Lower lobe of right lung (tissue), 2 donors: Measurements from ENCODE around the gene TNFRSF13B. TPM values are rescaled to one million over a fixed set of nuclear protein-coding genes. Genes with fewer than 3 reads are reported as not detected.
A peak's percentile ranks its signal among the peaks of the same experiment; 100 is the strongest.
"Not testable (repeated sequence)": the region's sequence is repeated elsewhere in the genome, so short reads cannot be mapped to it uniquely, and the experiment has no call there.

ENCODE experiments used
- ATAC-seq, 2 donors: fragments of 200-7000 bp; cut with Tn5 transposase; one replicate each; pipeline ENCODE4 v1.9.1; 2020 to 2022; ENCODE audit warnings: mild to moderate bottlenecking in 2 of 2, moderate library complexity in 2 of 2
- DNase-seq: peaks from one replicate; pipeline ENCODE4 v3.0.0-alpha.2; 2020
- H3K27ac ChIP-seq: fragments of 200-600 bp; one replicate; pipeline ENCODE4 v1.8.0; 2022
- H3K27me3 ChIP-seq: fragments of 200-600 bp; one replicate; pipeline ENCODE4 v1.8.0; 2022; ENCODE audit warnings: low read depth
- H3K36me3 ChIP-seq: fragments of 200-600 bp; one replicate; pipeline ENCODE4 v1.8.0; 2022; ENCODE audit warnings: mild to moderate bottlenecking
- H3K4me1 ChIP-seq: fragments of 200-600 bp; one replicate; pipeline ENCODE4 v1.8.0; 2022
- H3K4me3 ChIP-seq: fragments of 200-600 bp; one replicate; pipeline ENCODE4 v1.8.0; 2022; ENCODE audit warnings: mild to moderate bottlenecking
- H3K9me3 ChIP-seq: fragments of 200-600 bp; one replicate; pipeline ENCODE4 v1.8.0; 2022
- CTCF ChIP-seq: fragments of 200-600 bp; IDR thresholded peaks from one replicate; pipeline ENCODE4 v1.8.0; 2022; ENCODE audit warnings: antibody characterized with exemption, mild to moderate bottlenecking
- intact Hi-C: fragments of 100-400 bp; cut with DNase I; formaldehyde crosslinking; loops from one replicate; pipeline ENCODE4 v1.11.0; 2022
- total RNA-seq: library from RNA; stranded (reverse); fragmentation: NEBNext Ultra II Directional; extraction: Animal tissue kit (Norgen Biotek cat#: 25700); gene quantifications from one replicate; pipeline ENCODE4 v1.2.1, GENCODE V29; 2021
- donor health status: DM: no; HTN: yes; CAD: no; lungs with severe emphysema.

TNFRSF13B gene
- total RNA-seq, 1 donor from 2014 or later: 0.27 TPM

DNA sequence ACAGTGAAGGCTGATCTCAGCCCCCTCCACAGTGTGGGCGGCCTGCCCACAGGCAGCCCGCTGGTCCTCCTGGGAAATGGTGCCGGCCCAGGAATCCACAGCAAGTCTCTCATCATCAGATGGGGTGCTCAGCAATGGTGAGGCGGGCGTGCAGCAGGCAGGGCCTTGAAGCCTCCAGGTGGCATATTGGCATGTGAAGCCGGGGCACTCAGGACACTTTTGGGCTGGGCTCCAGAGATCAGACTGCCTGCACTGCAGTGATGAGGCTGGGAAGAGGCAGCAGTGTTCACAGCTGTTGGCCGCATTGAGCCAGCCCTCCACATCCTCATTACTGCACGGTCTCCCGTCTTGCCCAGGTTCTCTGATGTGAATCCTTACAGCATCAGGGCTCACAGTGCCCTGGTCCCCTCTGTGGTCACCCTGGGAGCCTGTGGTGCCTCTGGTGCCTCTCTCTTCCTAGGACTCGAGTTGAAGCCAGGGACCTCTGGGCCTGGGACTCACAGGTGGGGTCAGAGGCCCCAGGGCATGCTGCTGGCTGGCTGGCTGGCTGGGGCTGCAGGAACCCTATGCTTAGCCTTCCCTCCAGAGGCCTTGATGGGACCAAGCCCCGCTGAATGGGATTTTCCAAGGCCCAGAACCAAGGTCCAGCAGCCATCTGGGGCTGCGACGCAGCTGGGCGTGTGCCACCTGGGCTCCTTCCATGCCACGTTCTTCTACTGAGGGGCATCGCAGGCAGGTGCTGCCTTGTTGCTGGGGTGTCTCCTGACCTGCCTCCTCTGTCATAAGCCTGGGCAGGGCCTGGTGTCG is 48.6 kb downstream of the TNFRSF13B start:
- Histone ChIP-seq H3K4me3 (no peak overlapping the region), H3K36me3 (no peaks in the 10 kb centered on the region), H3K27me3 (no peaks in the 10 kb centered on the region), H3K27ac (no peak overlapping the region), H3K9me3 (no peaks in the 10 kb centered on the region), H3K4me1 (no peaks in the 10 kb centered on the region)
- ATAC-seq: no peak
- TF ChIP-seq CTCF: no peak
- peak; percentile 37 for DNase-seq
- intact Hi-C loops: no loop called here

DNA sequence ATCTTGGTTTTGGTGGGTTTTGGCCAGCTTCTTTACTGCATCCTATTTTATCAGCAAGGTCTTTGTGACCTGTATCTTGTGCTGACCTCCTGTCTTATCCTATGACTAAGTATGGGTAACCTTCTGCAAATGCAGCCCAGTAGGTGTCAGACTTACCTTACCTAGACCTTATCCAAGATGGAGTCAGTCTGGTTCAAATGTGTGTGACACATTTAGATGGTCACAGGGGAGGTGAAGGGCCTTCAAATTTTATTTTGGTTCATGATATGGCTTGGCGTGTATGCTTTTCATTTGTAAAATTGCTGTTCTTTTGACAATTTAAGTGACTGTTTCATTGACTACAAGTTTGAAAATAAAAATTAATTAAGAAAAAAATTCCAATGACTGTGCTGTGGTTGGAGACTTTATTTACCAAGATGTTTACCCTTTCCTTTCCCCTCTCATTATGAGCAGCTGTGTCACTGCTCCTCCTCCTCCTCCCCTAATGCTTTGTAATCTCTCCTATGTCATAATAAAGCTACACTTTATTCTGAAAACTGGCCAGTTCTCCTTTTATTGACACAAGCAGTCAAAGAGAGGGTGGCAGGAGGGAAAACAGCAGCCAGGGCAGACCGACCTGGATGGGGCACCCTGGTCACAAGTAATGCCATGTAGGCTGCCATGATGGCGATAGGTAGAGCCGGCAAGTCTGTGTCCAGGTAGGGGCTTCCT is 49.4 kb downstream of the TNFRSF13B start:
- DNase-seq (no peak), ATAC-seq (peak in 1 of 2 donors; percentile 24)

GRCh38 chr17:16921451-16921850 is 50.5 kb downstream of the TNFRSF13B start:
- H3K36me3 ChIP-seq, H3K27me3 ChIP-seq, H3K27ac ChIP-seq, H3K4me1 ChIP-seq, H3K4me3 ChIP-seq, H3K9me3 ChIP-seq, DNase-seq, ATAC-seq, intact Hi-C loops: not testable (repeated sequence)

More for the DNA sequence above, 49.4 kb downstream of the TNFRSF13B start:
- H3K9me3 ChIP-seq: no peaks in the 10 kb centered on the region
- H3K27ac ChIP-seq: no peak overlapping the region
- H3K4me1 ChIP-seq: no peaks in the 10 kb centered on the region
- intact Hi-C loops: no loop called here
- TF ChIP-seq CTCF: no peak
- H3K27me3 ChIP-seq: no peaks in the 10 kb centered on the region
- no peak overlapping the region for H3K4me3 ChIP-seq
- no peaks in the 10 kb centered on the region for H3K36me3 ChIP-seq

DNA sequence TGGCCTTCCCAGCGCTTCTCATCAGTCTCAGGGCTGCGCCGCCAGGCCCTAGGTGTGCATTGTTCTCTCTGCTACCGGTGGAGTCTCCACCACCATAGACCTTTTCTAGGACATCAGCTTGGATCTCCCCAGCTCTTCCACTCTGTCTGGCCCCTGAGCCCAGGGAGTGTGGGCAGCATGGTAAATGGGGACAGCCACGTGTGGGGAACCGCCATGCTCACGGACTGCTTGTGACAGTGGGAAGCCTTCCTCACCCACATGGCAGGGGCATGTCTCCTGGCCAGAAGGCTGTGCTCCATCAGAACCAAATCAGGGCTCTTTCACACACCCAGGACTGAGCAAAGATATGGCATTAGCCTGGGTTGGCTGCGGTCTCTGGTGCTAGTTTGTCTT is 51.3 kb downstream of the TNFRSF13B start:
- Histone ChIP-seq H3K4me3 (no peak overlapping the region), H3K27me3 (no peaks in the 10 kb centered on the region), H3K4me1 (peaks cover 6% of the 10 kb centered on the region), H3K9me3 (no peaks in the 10 kb centered on the region), H3K36me3 (no peaks in the 10 kb centered on the region), H3K27ac (no peak overlapping the region)
- no peak for ATAC-seq
- intact Hi-C loops: no loop called here
- no peak for TF ChIP-seq CTCF
- DNase-seq: peak; percentile 25

DNA sequence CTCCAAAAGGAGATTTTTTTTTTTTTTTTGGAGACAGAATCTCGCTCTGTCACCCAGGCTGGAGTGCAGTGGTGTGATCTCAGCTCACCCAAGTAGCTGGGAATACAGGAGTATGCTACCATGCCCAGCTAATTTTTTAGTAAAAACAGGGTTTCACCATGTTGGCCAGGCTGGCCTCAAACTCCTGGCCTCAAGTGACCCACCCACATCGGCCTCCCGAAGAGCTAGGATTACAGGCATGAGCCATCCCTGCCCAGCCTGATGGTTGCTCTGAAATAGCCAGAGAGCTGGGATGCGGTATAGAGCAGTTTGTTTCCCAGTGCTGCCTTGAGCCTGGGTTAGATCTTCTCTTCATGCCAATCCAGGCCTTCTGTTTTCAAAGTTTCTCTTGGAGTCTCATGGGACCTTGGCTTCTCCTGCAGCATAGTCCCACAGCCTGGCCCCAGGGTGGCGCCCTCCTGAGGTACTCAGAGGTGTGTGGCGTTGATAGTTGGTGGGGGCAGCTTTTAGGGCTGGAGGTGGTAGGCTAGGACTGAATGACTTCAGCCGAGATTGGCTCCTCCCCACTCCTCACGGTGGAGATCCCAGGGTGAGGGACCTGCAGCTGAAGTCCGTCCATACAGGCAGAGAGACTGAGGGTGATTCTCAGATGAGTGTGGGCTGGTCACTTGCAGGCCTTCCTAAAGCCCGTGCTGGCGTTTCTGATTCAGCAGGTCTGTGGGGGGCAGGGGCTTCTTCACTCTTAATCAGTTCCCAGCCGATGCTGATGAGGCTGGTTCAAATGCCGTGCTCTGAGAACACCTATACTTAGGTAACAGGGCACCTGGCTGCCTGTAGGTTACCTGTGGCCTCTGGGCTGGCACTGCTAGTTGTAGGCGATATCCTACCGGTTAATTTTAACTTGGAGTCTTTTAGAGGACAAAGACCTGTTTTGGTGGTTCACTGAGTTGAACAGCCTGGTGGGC is 52.0 kb downstream of the TNFRSF13B start:
- intact Hi-C loops: no loop called here
- DNase-seq (peak; percentile 21), ATAC-seq (no peak)
- no peak overlapping the region for H3K27ac ChIP-seq
- H3K4me1 ChIP-seq: peaks cover 6% of the 10 kb centered on the region
- H3K36me3 ChIP-seq: no peaks in the 10 kb centered on the region
- H3K27me3 ChIP-seq: no peaks in the 10 kb centered on the region
- H3K4me3 ChIP-seq: no peak overlapping the region
- TF ChIP-seq CTCF: no peak
- no peaks in the 10 kb centered on the region for H3K9me3 ChIP-seq
